Measurements from ENCODE around the gene GAS2L1.

The GAS2L1 gene

GRCh38 chr22:29338398-29338797, 31.9 kb downstream of the GAS2L1 start:
- no peaks in the 10 kb centered on the region for H3K9me3 ChIP-seq (ENCODE audit: insufficient read depth, low read length)
- H3K4me2 ChIP-seq (ENCODE audit: low read depth, low read length, poor library complexity, severe bottlenecking), result no peak overlapping the region
- no peaks in the 10 kb centered on the region for H3K9me2 ChIP-seq (replicated peaks; ENCODE audit: insufficient read depth, low read length)
- H3K27me3 ChIP-seq (ENCODE audit: low read length), result no peaks in the 10 kb centered on the region
- no peaks in the 10 kb centered on the region for H3F3A ChIP-seq (ENCODE audit: insufficient read depth)
- H3K36me3 ChIP-seq (ENCODE audit: low read length), result no peaks in the 10 kb centered on the region
- no peak overlapping the region for H3K9ac ChIP-seq (ENCODE audit: low read length)
- H3K79me2 ChIP-seq (ENCODE audit: insufficient read depth, low read length), result no peaks in the 10 kb centered on the region
- no peak overlapping the region for H2AFZ ChIP-seq (ENCODE audit: low read depth, low read length, severe bottlenecking)
- H4K20me1 ChIP-seq (ENCODE audit: low read depth, low read length), result no peaks in the 10 kb centered on the region
- TF ChIP-seq CTCF (IDR thresholded peaks at IDR 0.05; ENCODE audit: insufficient read depth, low read length, poor library complexity, severe bottlenecking) (no peak), EZH2phosphoT487 (conservative IDR thresholded peaks at IDR 0.05; ENCODE audit: low read length) (no peak)
- no peak overlapping the region for H3K4me3 ChIP-seq (ENCODE audit: insufficient read depth, low read length, poor library complexity, severe bottlenecking)
- H3K27ac ChIP-seq (ENCODE audit: low read depth, low read length), result no peak overlapping the region

DNA sequence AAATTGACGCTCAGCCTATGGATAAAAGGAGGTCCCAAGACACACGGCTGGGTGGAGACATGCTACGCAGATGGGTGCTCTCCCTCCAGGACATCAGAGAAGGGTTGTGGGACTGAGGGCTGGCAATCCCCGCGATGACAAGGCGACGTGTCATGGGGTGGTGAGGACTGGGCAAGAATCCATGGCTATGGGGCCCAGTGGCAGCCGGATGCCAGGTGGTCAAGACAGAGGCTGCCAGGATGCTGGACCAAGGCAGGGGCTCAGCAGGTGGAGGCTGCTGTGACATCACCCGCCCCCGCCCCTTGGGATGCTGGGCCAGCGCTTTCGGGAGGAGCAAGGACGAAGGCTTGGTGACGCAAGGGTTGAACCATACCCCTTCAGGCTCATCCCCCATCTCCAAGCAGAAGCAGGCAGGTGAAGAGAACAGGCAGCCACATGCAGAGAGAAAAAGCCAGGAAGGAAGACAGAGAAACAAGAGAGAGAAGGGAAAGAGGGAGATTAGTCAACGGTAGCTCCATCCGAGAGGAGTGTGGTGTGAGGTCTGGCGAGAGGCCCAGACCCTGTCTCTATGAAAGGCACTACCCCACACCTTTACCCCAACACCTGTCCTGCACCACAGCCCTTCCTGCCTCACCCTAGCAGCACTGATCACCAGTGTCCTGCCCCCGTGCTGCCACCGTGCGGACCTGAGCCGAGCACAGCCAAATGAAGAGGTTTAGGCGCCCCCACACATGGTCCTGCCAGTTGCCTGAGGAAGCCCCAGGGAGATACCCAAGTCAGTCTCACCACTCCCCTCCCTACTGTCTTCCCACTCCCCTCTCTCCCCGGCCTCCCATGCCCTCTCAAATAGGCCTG, 33.2 kb downstream of the GAS2L1 start:
- no peak overlapping the region for H3K27ac ChIP-seq (ENCODE audit: low read depth, low read length)
- H3K9me3 ChIP-seq (ENCODE audit: insufficient read depth, low read length), result no peaks in the 10 kb centered on the region
- H3K79me2 ChIP-seq (ENCODE audit: insufficient read depth, low read length), result no peaks in the 10 kb centered on the region
- H2AFZ ChIP-seq (ENCODE audit: low read depth, low read length, severe bottlenecking), result no peak overlapping the region
- no peak overlapping the region for H3K9ac ChIP-seq (ENCODE audit: low read length)
- H3K36me3 ChIP-seq (ENCODE audit: low read length), result no peaks in the 10 kb centered on the region
- no peak for TF ChIP-seq CTCF (IDR thresholded peaks at IDR 0.05; ENCODE audit: insufficient read depth, low read length, poor library complexity, severe bottlenecking)
- TF ChIP-seq EZH2phosphoT487 (conservative IDR thresholded peaks at IDR 0.05; ENCODE audit: low read length), result no peak
- H3K27me3 ChIP-seq (ENCODE audit: low read length), result no peaks in the 10 kb centered on the region
- no peaks in the 10 kb centered on the region for H3F3A ChIP-seq (ENCODE audit: insufficient read depth)
- no peak overlapping the region for H3K4me2 ChIP-seq (ENCODE audit: low read depth, low read length, poor library complexity, severe bottlenecking)
- no peaks in the 10 kb centered on the region for H3K9me2 ChIP-seq (replicated peaks; ENCODE audit: insufficient read depth, low read length)
- no peaks in the 10 kb centered on the region for H4K20me1 ChIP-seq (ENCODE audit: low read depth, low read length)
- no peak overlapping the region for H3K4me3 ChIP-seq (ENCODE audit: insufficient read depth, low read length, poor library complexity, severe bottlenecking)

GRCh38 chr22:29340566-29340965, 34.1 kb downstream of the GAS2L1 start:
- H4K20me1 ChIP-seq (ENCODE audit: low read depth, low read length), result no peaks in the 10 kb centered on the region
- no peaks in the 10 kb centered on the region for H3K79me2 ChIP-seq (ENCODE audit: insufficient read depth, low read length)
- H3K9me3 ChIP-seq (ENCODE audit: insufficient read depth, low read length), result no peaks in the 10 kb centered on the region
- H3F3A ChIP-seq (ENCODE audit: insufficient read depth), result no peaks in the 10 kb centered on the region
- H3K27ac ChIP-seq (ENCODE audit: low read depth, low read length), result no peak overlapping the region
- TF ChIP-seq EZH2phosphoT487 (conservative IDR thresholded peaks at IDR 0.05; ENCODE audit: low read length), result no peak
- no peak for TF ChIP-seq CTCF (IDR thresholded peaks at IDR 0.05; ENCODE audit: insufficient read depth, low read length, poor library complexity, severe bottlenecking)
- H3K9me2 ChIP-seq (replicated peaks; ENCODE audit: insufficient read depth, low read length), result no peaks in the 10 kb centered on the region
- H2AFZ ChIP-seq (ENCODE audit: low read depth, low read length, severe bottlenecking), result no peak overlapping the region
- no peaks in the 10 kb centered on the region for H3K27me3 ChIP-seq (ENCODE audit: low read length)
- no peak overlapping the region for H3K4me3 ChIP-seq (ENCODE audit: insufficient read depth, low read length, poor library complexity, severe bottlenecking)
- no peak overlapping the region for H3K4me2 ChIP-seq (ENCODE audit: low read depth, low read length, poor library complexity, severe bottlenecking)
- H3K9ac ChIP-seq (ENCODE audit: low read length), result no peak overlapping the region
- no peaks in the 10 kb centered on the region for H3K36me3 ChIP-seq (ENCODE audit: low read length)

Measured in SU-DHL-6 (cell line).